ENCODE data around the gene DDIT3.
"Not testable (repeated sequence)": the region's sequence is repeated elsewhere in the genome, so short reads cannot be mapped to it uniquely, and the experiment has no call there.

DDIT3 gene

DNA sequence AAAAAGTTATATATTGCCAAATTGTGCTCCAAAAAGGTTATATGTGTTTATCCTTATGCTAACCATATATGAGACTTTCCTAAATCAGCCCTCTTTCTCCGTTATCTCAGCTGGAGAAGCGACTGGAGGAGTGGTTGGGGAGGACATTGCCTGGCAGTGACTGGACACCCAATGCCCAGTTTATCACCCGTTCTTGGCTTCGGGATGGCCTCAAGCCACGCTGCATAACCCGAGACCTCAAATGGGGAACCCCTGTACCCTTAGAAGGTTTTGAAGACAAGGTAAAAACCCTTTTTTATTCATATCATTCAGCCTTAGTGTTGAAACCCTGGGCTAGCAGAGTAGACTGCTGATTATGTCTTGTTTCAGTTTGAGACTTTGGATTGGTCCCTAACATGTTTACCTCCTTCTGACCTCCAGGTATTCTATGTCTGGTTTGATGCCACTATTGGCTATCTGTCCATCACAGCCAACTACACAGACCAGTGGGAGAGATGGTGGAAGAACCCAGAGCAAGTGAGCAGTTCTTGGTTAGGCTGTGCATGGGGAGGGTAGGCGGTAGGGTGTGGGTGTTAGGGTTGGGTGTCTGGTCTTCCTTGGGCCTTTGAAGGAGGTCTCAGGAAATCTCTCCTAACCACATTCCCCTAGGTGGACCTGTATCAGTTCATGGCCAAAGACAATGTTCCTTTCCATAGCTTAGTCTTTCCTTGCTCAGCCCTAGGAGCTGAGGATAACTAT lies 8.6 kb downstream of the DDIT3 start:
- no peak for DNase-seq

DNA sequence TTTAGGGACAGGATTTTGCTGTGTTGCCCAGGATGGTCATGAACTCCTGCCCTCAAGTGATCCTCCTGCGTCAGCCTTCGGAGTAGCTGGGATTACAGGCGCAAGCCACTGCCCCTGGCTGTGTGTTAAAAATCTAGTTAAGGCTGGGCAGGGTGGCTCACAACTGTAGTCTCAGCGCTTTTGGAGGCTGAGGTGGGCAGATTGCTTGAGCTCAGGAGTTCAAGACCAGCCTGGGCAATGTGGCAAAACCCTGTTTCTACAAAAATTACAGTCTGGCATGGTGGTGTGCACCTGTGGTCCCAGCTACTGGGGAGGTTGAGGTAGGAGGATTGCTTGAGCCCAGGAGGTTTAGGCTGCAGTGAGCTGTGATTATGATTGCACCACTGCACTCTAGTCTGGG lies 9.2 kb downstream of the DDIT3 start:
- no peak for DNase-seq

DNA sequence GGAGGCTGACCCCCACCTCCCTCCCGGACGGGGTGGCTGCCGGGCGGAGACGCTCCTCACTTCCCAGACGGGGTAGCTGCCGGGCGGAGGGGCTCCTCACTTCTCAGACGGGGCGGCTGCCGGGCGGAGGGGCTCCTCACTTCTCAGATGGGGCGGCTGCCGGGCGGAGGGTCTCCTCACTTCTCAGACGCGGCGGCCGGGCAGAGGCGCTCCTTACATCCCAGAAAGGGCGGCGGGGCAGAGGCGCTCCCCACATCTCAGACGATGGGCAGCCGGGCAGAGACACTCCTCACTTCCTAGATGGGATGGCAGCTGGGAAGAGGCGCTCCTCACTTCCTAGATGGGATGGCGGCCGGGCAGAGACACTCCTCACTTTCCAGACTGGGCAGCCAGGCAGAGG lies 12.5 kb downstream of the DDIT3 start:
- DNase-seq: not testable (repeated sequence)

DNA sequence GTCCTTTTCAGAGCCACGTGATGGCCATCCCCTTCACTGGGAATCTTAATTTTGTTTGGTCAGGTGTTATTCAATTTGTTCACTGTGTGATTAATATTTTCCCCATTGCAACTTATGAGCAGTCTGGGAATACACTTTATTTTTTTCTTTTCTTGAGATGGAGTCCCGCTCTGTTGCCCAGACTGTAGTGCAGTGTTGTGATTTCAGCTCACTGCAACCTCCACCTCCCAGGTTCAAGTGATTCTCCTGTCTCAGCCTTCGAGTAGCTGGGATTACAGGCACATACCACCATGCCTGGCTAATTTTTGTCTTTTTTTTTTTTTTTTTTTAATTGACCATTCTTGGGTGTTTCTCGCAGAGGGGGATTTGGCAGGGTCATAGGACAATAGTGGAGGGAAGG lies 13.8 kb downstream of the DDIT3 start:
- DNase-seq: not testable (repeated sequence)

DNA sequence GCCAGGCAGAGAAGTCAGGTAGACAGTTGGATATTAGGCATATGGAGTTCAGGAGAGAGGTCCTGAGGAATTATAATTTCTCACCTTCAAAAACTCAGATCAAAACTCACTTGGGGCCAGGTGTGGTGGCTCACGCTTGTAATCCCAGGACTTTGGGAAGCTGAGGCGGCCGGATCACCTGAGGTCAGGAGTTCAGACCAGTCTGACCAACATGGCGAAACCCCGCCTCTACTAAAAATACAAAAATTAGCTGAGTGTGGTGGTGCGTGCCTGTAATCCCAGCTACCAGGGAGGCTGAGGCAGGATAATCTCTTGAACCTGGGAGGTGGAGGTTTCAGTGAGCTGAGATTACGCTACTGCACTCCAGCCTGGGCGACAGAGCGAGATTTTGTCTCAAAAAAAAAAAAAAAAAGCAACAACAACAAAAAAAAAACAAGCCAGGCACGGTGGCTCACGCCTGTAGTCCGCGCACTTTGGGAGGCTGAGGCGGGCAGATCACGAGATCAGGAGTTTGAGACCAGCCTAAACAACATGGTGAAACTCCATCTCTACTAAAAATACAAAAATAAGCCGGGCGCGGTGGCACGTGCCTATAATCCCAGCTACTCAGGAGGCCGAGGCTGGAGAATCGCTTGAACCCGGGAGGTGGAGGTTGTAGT lies 17.9 kb downstream of the DDIT3 start:
- DNase-seq: not testable (repeated sequence)

DNA sequence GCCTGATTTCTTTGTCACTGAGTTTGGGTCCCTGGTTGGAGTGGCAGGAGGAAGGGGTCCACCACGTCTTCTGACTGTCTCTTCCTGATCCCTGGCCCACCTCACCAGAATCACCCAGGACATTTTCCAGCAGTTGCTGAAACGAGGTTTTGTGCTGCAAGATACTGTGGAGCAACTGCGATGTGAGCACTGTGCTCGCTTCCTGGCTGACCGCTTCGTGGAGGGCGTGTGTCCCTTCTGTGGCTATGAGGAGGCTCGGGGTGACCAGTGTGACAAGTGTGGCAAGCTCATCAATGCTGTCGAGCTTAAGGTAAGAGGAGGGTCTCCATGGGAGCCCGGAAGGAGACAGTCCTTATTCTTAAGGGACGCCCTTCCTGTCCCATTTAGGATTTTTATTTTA lies 20.1 kb downstream of the DDIT3 start:
- DNase-seq: no peak

DNA sequence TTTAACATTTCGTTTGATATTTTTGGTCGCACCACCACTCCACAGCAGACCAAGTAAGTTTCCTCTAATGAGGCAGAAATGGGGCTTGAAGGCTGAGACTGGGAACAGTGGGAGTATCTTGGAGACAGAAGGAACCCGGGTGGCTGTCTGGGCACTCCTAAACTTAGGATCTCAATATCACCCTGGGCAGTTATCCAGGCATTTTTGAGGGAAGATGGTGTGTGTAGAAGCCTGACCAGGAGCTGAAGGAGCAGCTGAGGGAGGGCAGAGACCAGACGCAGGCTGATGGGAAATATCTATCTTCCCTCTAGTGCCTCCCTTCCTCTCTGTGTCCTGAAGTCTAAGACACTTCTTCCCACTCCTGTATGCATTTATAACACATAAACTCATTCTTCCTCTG lies 21.7 kb downstream of the DDIT3 start:
- DNase-seq: no peak

DNA sequence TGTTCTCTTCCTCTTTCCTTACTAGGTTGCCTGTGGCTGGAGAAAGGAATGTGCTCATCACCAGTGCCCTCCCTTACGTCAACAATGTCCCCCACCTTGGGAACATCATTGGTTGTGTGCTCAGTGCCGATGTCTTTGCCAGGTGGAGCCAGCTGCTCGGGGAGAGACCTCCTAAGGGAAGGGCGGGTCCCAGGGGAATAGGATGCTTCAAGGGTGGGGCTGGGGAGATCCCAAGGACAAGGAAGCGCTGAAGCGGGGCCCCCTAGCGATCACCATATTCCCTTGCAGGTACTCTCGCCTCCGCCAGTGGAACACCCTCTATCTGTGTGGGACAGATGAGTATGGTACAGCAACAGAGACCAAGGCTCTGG lies 22.2 kb downstream of the DDIT3 start:
- no peak for DNase-seq

DNA sequence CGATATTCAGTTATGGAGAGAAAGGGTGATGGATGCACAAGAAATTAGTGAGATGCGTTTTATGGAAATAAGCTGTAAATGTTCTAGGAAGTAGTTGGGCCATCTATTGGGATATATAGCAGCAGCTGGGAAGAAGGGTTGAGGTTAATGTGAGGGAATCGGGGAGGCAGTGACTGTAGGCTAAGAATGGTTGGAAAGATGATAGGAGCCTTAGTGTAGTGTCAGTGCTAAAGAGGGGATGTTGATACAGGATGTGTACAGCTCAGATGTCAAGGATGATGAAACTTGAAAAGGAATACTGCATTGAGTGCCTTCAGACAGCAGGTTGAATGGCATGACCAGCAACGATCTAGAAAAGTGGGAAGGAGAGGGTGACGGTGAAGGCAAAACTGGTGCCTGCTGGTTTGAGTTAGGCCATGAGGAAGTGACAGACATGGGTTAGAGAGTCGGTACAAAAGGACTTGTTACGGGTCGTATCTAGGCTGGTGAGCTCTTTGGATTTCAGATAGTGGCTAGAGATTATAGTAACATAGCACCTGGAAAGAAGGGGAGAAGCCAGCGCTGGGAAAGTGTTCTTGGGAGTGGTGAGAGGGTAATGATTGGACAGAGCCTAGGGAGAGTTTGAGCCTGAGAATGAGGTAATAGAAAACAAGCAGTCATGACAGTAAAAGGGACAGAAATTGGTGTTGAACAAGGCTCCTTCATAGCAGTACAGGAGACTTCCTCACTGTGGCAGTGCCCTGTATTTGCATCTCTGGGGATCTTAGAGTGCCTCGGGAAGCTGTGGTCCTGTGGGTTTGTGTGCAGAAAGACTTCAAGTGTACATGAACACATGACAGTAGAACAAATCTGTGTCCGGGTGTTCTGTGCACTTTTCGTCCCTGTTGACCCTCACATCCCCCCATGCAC lies 22.8 kb downstream of the DDIT3 start:
- no peak for DNase-seq

DNA sequence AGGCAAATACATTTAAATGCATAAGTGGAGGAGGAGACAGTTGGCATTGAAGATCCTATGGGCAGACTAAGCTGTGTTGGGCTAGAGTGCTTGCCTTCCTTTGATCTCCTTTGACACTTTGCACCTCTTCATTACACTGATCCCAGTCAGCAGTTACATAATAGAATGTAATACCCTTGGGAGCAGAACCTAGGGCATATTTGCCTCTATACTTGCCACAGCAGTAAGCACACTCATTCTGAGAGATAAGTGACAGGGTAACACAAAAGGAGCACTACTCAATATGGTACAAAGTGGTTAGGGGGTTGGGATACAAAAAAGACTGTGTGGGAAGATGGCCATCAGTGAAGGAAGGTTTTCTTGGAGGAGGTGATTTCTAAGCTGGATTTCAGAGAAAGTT lies 23.5 kb downstream of the DDIT3 start:
- no peak for DNase-seq

DNA sequence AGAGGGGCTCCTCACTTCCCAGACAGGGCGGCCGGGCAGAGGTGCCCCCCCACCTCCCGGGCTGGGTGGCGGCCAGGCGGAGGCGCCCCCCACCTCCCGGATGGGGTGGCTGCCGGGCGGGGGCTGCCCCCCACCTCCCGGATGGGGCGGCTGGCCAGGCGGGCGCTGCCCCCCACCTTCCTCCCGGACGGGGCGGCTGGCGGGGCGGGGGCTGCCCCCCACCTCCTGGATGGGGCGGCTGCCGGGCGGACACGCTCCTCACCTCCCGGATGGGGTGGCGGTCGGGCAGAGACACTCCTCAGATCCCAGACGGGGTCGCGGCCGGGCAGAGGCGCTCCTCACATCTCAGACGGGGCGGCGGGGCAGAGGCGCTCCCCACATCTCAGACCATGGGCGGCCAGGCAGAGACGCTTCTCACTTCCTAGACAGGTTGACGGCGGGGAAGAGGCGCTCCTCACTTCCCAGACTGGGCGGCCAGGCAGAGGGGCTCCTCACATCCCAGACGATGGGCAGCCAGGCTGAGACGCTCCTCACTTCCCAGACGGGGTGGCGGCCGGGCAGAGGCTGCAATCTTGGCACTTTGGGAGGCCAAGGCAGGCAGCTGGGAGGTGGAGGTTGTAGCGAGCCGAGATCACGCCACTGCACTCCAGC lies 25.1 kb downstream of the DDIT3 start:
- not testable (repeated sequence) for DNase-seq

DNA sequence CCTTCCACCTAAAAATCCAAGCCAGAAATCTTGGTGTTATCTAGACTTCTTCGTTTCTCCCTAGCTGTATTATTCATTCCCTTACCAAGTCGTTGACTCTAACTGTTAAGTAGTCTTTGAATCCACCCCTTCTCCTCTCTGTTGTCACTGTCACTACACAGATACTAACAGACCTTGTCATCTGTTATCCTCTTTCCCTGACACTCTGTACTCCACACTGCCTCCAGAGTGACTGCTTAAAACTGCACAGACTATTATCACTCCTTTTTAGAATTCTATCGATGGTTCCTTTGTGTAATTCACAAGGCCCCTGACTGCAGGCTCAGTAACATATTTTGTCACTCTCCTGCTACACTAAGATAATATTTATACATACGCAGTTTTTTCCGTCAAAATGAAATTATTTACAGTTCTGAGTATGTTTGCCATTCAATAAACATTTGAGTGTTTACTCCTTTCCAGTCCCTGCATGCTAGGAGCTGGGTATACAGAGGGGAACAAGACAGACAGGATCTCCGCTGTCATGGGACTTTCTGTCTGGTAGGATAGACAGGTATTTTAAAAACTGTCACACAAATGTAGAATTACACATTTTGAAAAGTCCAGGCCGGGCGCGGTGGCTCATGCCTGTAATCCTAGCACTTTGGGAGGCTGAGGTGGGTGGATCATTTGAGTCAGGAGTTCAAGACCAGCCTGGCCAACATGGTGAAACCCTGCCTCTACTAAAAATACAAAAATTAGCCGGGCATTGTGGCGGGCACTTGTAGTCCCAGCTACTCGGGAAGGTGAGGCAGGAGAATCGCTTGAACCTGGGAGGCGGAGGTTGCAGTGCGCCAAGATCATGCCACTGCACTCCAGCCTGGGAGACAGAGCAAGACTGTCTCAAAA lies 28.7 kb downstream of the DDIT3 start:
- DNase-seq: no peak

DNA sequence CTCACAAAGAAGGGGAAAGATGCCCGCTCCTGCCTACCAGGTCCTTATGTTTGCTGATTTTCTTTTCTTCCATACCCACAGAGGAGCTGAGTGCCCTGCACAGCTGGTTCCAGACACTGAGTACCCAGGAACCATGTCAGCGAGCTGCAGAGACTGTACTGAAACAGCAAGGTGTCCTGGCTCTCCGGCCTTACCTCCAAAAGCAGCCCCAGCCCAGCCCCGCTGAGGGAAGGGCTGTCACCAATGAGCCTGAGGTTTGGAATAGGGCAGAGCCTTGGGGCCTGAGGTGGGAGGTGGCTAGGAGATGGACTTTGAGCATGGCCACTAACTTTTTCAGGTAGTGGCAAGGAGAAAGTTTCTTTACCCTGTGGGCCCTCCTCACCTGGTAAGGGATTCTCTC lies 30.2 kb downstream of the DDIT3 start:
- no peak for DNase-seq

DNA sequence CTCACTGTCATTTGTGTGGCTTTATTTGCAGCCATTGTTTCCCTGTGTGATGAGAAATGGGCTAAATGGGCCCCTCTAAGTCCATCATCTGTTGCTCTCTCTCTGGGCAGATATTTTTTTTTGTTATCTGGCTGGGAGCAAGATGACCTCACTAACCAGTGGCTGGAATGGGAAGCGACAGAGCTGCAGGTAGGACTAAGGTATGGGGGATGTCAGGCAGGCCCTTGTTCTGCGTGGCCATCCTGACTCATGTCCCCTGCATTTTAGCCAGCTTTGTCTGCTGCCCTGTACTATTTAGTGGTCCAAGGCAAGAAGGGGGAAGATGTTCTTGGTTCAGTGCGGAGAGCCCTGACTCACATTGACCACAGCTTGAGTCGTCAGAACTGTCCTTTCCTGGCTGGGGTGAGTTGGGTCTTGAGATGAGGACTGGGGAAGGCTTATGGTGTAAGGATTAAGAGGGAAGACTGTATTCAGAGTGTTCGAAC lies 31.1 kb downstream of the DDIT3 start:
- DNase-seq: no peak

DNA sequence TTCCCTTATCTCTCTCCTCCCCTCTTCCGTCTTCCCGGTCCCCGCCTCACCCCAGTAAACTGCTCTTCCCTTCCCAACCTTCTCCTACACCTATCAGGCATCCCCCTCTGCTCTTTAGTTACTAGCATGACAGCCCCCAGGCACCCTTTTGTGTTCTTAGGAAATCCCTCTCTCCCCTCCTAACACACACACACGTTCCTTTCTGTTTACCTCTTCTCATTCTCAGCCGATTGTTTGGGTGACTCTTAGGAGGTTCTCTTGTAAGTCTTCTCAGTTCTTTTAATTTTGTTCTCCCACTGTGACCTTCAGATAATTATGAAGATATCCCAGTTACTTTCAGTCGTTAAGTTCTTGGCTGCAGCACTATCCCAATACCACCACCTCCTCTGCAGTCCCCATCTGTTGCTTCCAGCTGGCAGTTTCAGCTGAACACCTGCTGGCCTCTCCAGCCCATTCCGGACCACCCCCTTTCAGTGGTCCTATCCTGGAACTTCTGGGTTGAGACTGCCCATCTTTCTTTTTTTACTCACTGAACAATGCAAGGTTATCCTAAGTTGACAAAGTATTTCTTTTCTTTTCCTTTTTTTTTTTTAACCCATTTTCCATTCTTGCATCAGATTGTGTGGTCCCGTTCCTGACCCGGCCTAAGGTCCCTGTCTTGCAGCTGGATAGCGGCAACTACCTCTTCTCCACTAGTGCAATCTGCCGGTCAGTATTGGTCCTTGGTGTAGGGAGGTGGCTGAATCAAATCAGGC lies 31.7 kb downstream of the DDIT3 start:
- no peak for DNase-seq

DNA sequence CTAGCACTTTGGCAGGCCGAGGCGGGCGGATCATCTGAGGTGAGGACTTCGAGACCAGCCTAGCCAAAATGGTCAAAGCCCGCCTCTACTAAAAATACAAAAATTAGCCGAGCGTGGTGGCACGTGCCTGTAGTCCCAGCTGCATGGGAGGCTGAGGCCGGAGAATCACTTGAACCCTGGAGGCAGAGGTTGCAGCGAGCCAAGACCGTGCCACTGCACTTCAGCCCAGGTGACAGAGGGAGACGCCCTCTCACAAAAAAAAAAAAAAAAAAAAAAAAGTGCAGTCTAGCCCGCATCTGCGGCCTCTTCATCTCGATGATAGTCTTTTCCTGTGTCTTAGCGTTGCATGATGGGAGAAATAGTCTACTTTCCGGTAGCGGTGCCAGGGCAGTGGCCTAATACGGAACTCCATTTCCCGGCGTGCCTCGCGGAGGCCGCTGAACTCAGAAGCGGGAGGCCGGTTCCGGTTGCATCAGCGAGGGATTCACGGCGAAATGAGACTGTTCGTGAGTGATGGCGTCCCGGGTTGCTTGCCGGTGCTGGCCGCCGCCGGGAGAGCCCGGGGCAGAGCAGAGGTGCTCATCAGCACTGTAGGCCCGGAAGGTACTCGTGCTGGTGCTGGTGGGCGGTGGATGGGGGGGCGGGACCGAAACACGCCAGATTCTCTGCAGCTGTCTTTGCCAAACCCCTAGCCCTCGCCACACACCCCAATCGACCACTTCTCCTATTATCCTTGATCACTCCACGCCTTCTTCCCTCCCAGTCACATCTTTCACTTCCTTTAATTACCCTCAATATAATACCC lies 32.5 kb downstream of the DDIT3 start, which contains the start of gene MARS1:
MARS1 (plus strand) TSS at position 472 of the 805 bp plus-strand sequence; CDS start at position 495, 23 bp downstream.
- DNase-seq: peak; percentile 85

DNA sequence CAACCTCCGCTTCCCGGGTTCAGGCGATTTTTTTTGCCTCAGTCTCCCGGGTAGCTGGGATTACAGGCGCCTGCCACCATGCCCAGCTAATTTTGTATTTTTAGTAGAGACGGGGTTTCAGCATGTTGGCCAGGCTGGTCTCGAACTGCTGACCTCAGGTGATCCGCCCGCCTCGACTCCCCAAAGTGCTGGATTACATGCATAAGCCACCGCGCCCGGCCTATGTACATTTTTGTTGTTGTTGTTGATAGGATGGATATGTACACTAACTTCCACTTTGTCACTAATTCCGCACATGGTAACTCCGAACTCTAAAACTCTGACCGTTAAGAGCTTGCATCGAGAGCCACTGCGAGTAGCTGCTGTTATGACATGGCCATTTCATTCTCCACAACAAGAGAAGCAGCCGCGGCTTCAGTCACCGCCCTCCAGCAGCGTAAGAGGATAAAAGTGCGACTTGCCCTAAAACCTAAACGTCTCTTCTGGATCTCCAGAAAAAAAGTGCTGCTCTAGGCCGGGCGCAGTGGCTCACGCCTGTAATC lies 33.2 kb downstream of the DDIT3 start:
- no peak for DNase-seq

DNA sequence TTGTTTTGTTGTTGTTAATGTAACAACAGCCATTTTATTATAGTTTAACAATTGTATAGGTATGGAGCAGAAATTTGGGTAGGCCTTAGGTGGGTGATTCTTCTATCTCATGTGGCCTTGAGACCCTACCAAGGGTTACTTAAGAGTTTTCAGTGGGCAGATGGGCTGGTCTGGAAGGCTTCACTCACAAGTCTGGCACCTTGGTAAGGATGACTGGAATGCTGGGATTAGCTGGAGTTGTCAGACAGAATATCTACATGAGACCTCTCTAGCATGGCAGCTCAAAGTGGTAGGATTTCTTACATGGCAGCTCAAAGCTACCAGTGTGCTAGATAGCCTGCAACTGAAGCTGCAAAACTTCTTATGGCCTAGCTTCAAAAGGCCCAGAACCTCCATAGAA lies 34.6 kb downstream of the DDIT3 start:
- DNase-seq: no peak

DNA sequence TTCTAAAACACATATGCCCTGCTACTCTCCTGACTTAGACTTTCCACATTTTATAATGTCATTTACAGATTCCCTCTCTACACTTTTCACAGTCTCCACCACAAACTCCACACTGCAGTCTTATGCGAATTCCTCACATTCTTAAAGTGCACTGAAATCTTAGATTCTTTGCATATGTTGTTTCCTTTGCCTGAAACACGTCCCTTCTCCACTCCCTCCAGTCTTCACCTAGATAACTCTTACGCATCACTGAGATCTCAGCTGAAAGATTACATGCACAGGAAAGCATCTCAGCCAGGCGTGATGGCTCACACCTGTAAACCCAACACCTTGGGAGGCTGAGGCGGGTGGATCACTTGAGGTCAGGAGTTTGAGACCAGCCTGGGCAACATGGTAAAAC lies 36.8 kb downstream of the DDIT3 start:
- no peak for DNase-seq

DNA sequence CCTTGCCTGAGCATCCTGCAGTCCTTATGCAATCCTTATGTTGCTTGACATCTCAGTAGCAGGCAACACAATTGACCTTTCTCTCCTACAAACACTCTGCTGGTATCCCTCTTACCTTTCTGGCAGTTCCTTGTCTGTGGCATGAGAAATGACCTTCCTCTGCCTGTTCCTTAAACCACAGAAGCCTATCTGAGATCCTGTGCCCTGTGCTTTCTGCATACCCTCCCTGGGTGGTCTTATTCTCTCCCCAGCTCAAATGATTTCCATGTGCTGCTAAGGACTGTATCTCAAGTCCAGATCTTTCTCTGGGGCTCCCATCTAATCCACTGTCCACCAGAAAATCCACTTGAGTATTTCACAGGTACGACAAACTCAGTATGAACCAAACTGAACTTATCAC lies 38.6 kb downstream of the DDIT3 start:
- no peak for DNase-seq
